Peyer's patch (tissue), 4 donors: ENCODE results near the gene MED13L.

ENCODE experiments used
- POLR2A ChIP-seq, 2 donors: fragments of 450-650 bp; IDR thresholded peaks; one replicate each; pipeline ENCODE4 v1.5.1; 2017; ENCODE audit warnings: antibody characterized with exemption in 2 of 2, mild to moderate bottlenecking in 2 of 2, moderate library complexity in 2 of 2
- TF ChIP-seq, protein P1 (sequence below), 6 experiments: fragments of 450-650 bp in 4 of 6; fragments of 200-600 bp in 2 of 6; sonication (generic) in 1 of 6; IDR thresholded peaks; one replicate each; pipeline ENCODE4 v1.5.1; 2017 to 2019; ENCODE audit warnings: antibody characterized with exemption in 6 of 6, mild to moderate bottlenecking in 3 of 6, moderate library complexity in 1 of 6

DNA sequence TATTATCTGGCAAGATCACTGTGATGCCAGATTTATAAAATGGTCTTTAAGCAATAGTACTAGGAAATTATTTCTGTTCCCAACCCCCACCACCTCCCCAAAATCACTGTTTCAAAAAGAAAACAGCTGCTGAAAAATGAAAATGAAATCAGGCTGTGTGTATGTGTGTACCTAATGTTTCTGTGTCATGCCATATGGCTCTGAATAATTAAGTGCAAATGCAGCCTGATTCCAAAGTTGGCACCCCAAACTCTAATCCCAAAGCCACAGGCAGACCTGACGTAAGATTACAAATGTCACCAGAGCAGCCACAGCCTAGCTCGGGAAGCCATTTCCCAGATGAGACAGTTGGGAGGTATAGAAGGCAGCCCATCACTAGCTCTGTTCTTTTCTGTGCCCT is 175.5 kb downstream of the MED13L start:
- TF ChIP-seq, protein P1, sequence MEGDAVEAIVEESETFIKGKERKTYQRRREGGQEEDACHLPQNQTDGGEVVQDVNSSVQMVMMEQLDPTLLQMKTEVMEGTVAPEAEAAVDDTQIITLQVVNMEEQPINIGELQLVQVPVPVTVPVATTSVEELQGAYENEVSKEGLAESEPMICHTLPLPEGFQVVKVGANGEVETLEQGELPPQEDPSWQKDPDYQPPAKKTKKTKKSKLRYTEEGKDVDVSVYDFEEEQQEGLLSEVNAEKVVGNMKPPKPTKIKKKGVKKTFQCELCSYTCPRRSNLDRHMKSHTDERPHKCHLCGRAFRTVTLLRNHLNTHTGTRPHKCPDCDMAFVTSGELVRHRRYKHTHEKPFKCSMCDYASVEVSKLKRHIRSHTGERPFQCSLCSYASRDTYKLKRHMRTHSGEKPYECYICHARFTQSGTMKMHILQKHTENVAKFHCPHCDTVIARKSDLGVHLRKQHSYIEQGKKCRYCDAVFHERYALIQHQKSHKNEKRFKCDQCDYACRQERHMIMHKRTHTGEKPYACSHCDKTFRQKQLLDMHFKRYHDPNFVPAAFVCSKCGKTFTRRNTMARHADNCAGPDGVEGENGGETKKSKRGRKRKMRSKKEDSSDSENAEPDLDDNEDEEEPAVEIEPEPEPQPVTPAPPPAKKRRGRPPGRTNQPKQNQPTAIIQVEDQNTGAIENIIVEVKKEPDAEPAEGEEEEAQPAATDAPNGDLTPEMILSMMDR (IDR thresholded peaks at IDR 0.05), result no peak
- TF ChIP-seq POLR2A (IDR thresholded peaks at IDR 0.05), result no peak
